Thymus (tissue), 11 donors: ENCODE results near the gene RNF224. TPM values are rescaled to one million over a fixed set of nuclear protein-coding genes. Genes with fewer than 3 reads are reported as not detected.

Experiments used
- DNase-seq, 9 donors: peaks; one replicate each; pipeline ENCODE4 v3.0.0-alpha.2; 2013; ENCODE audit warnings: low spot score in 9 of 9, low read depth in 6 of 9, missing footprints in 1 of 9
- H3K27ac ChIP-seq, 2 donors: one replicate each; pipeline ENCODE4 v1.5.1; 2013; ENCODE audit warnings: control low read depth in 1 of 2, low read depth in 1 of 2, low read length in 1 of 2, mild to moderate bottlenecking in 1 of 2, moderate library complexity in 1 of 2
- H3K27me3 ChIP-seq, 2 donors: one replicate each; pipeline ENCODE4 v1.5.1; 2013; ENCODE audit warnings: low read length in 1 of 2; ENCODE audit not compliant: control insufficient read depth in 2 of 2, insufficient read depth in 1 of 2
- H3K36me3 ChIP-seq, 2 donors: one replicate each; pipeline ENCODE4 v1.5.1; 2013; ENCODE audit warnings: low read length in 1 of 2, mild to moderate bottlenecking in 1 of 2, moderate library complexity in 1 of 2; ENCODE audit not compliant: control insufficient read depth in 2 of 2, insufficient read depth in 2 of 2
- H3K4me1 ChIP-seq, 2 donors: one replicate each; pipeline ENCODE4 v1.5.1; 2013; ENCODE audit warnings: low read length in 2 of 2; ENCODE audit not compliant: control insufficient read depth in 2 of 2, insufficient read depth in 2 of 2
- H3K4me3 ChIP-seq, 2 donors: one replicate each; pipeline ENCODE4 v1.5.1; 2013; ENCODE audit warnings: low read length in 2 of 2, control low read depth in 1 of 2, mild to moderate bottlenecking in 1 of 2
- H3K9me3 ChIP-seq, 2 donors: one replicate each; pipeline ENCODE4 v1.5.1; 2013; ENCODE audit warnings: low read length in 1 of 2, mild to moderate bottlenecking in 1 of 2; ENCODE audit not compliant: control insufficient read depth in 2 of 2, insufficient read depth in 1 of 2
- WGBS: extraction: QIAGEN DNeasy Blood & Tissue Kit; methylation state at CpG from one replicate; pipeline ENCODE4 v1.1.7; 2013; 5-methylcytosine and 5-hydroxymethylcytosine counted together
- polyA plus RNA-seq: library from polyadenylated mRNA; stranded (reverse); fragments of 200-250 nt; gene quantifications from one replicate; pipeline ENCODE4 v1.2.3, GENCODE V29; 2013
- total RNA-seq: library from RNA; stranded (reverse); fragments of 120-200 nt; gene quantifications from one replicate; pipeline ENCODE4 v1.2.4, GENCODE V29; 2013
- donor health status: healthy.

Gene RNF224
- total and polyA plus RNA-seq, 2 donors: 0.05 to 0.16 TPM

DNA sequence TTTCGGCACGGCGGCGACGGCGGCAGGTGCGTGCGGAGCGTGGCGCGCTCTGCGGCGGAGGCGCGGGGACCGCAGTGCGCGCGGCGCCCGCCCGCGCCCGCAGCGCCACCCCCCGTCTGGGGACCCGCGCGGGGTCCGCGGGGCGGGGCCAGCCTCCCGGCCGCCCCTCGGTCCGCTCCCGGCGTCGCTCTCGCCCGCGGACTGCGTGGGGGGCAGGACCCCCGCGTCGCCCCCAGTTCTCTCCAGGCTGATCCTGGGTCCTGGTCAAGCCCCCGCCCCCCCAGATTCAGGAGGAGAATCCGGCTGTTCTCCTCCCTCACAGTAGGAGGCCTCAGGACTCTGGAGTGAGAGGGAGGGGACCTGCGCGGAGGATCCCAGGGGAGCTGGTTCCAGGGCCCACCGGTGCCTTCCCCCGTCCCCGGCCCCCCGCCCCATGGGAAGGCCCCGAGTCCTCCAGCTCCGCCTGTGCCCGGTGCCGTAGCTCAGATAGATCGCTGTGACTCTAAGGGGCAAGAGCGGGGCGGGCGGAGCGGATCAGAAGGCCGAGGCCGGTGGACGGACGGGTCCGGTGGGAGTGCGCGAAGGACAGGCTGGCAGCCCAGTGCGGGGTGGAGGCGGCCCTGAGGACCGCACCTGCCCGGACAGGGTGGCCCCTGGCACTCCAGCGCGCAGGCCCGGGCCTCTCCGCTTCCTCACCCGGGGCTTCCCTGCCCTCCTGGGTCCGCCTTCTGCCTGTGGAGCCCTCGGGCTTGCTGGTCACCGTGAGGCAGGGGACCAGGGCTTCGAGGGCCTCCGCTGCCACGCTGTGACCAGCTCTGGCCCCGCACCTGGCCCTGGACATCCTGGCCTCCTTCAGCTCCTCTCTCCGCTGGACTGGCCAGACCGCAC, 4.9 kb upstream of the RNF224 start, which contains the start of gene RNF208:
Gene RNF208 (minus strand): TSS at position 51 of the 888 bp plus-strand sequence. CDS start 1,028 bp downstream, outside the sequence.
- no peaks in the 10 kb centered on the region for H3K9me3 ChIP-seq
- peaks cover 17% of the 10 kb centered on the region in 2 donors for H3K4me1 ChIP-seq
- H3K27ac ChIP-seq: peak within 1 kb of the TSS; percentile 43 to 92
- no peak for DNase-seq
- 4% methylated on average over 88 of the region's 88 CpGs for WGBS
- peaks cover 23 to 52% of the 10 kb centered on the region in 2 donors for H3K27me3 ChIP-seq
- peaks cover 0 to under 1% of the 10 kb centered on the region in 2 donors for H3K36me3 ChIP-seq
- peak within 1 kb of the TSS; percentile 68 to 82 for H3K4me3 ChIP-seq

DNA sequence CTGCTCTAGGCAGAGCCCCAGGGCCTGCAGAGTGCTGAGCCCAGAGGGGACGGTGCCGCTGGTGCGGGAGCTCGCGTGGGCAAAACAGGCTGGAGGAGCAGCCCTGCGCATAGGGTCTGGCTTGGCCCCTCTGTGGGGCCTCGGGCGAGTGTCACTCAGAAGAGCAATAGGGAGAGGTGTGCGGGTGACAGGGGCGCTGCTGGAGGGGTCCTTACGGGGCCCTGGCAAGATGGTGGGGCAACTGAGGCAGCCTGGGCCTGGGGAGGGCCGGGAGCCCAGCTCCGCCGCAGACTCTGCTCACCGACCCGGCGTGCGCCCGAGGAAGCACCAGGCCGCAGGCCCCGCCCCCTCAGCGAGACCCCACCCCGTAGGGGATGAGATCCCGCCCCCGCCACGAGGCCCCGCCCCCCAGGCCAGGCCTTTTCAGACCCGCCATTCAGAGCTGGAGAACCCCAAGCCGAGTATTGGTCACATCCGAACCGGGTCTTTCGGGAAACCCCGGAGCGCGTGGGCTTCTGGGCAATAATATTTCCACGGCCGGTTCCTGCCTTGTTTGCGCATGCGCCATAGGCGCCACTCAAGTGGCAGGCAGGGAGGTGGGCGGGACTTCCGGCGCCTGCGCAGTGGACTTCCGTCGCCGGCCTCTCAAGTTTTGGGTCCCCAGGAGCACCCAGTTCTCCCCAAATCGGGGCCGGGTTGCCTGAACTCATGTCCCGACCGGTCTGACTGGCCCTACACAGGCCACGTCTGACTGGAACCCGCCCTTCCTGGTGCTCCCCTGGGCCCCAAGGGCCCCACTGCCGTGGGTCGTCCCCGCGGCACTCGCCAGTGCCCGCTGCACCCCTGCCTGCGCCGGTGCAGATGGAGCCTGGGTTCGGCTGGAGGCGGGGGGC, 4.0 kb upstream of the RNF224 start:
- H3K4me3 ChIP-seq: peak overlapping the region; percentile 68 to 82
- WGBS: under 1% methylated on average over 63 of the region's 63 CpGs
- no peaks in the 10 kb centered on the region for H3K36me3 ChIP-seq
- H3K27ac ChIP-seq: peak overlapping the region; percentile 79 to 92
- no peaks in the 10 kb centered on the region for H3K9me3 ChIP-seq
- H3K27me3 ChIP-seq: peaks cover 25 to 56% of the 10 kb centered on the region in 2 donors
- peak; percentile 90 to 98 (median 93) for DNase-seq
- H3K4me1 ChIP-seq: peaks cover 17 to 20% of the 10 kb centered on the region in 2 donors

DNA sequence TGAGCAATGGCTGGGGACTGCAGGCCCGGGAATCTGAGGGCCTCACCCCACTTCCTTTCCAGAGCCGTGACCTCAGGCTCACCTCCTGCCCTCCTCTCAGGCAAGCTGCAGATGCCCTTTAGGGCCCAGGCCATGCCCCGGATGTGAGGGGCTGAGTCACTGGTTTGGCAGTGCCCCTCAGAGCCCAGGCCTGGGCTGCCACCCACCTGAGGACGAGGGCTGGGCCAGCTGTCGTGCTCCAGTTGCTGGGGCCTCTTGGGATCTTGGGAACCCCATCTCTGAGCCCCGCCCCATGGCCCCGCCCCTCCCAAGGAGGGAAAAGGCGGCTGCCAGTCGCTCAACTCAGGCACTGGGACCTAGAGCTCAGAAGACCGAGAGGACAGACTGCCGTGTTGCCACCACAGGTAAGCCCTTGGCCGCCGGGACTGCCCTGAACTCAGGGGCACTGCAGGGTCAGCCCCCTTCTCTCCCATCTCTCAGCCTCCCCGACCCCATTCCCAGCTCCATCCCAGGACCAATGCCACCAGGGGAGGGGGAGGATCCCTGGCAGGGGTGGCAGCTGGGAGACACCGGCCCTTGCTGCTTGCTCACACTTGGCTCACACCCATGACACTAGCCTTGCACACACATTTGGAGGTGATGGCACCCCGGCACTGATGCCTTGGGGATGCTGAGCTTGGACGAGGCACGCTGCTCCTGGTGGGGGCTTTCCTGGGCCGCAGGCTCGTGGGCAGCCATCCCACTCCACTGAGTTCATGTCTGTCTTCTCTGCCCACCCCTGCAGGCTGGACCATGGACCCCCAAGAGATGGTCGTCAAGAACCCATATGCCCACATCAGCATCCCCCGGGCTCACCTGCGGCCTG, 2.2 kb upstream of the RNF224 start, which contains the start of gene CYSRT1:
Gene CYSRT1 (plus strand): TSS at position 345 of the 865 bp plus-strand sequence. CDS start 448 bp downstream, at position 793.
- WGBS: 57% methylated on average over 23 of the region's 23 CpGs
- H3K27ac ChIP-seq: peak within 1 kb of the TSS in 1 of 2 donors; percentile 79
- no peaks in the 10 kb centered on the region for H3K9me3 ChIP-seq
- peak within 1 kb of the TSS; percentile 68 to 82 for H3K4me3 ChIP-seq
- DNase-seq: no peak
- H3K36me3 ChIP-seq: no peaks in the 10 kb centered on the region
- peaks cover 17 to 20% of the 10 kb centered on the region in 2 donors for H3K4me1 ChIP-seq
- H3K27me3 ChIP-seq: peaks cover 25 to 70% of the 10 kb centered on the region in 2 donors

DNA sequence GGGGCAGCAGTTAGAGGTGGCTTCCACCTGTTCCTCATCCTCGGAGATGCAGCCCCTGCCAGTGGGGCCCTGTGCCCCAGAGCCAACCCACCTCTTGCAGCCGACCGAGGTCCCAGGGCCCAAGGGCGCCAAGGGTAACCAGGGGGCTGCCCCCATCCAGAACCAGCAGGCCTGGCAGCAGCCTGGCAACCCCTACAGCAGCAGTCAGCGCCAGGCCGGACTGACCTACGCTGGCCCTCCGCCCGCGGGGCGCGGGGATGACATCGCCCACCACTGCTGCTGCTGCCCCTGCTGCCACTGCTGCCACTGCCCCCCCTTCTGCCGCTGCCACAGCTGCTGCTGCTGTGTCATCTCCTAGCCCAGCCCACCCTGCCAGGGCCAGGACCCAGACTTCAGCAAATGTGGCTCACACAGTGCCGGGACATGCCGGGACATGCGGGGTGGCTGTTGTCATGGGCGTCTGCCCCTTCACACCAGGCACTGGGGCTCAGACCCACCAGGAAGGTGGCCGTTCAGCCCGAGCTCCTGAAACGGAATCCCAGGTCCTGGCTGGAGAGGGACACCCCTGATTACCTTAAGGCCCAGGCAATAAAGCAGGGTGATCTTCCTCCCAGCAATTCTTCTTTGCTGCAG, 1.5 kb upstream of the RNF224 start:
- H3K27me3 ChIP-seq: peaks cover 25 to 70% of the 10 kb centered on the region in 2 donors
- no peak overlapping the region for H3K27ac ChIP-seq
- WGBS: 85% methylated on average over 21 of the region's 21 CpGs
- H3K36me3 ChIP-seq: no peaks in the 10 kb centered on the region
- H3K4me3 ChIP-seq: no peak overlapping the region
- H3K4me1 ChIP-seq: peaks cover 17 to 20% of the 10 kb centered on the region in 2 donors
- no peaks in the 10 kb centered on the region for H3K9me3 ChIP-seq
- DNase-seq: no peak

DNA sequence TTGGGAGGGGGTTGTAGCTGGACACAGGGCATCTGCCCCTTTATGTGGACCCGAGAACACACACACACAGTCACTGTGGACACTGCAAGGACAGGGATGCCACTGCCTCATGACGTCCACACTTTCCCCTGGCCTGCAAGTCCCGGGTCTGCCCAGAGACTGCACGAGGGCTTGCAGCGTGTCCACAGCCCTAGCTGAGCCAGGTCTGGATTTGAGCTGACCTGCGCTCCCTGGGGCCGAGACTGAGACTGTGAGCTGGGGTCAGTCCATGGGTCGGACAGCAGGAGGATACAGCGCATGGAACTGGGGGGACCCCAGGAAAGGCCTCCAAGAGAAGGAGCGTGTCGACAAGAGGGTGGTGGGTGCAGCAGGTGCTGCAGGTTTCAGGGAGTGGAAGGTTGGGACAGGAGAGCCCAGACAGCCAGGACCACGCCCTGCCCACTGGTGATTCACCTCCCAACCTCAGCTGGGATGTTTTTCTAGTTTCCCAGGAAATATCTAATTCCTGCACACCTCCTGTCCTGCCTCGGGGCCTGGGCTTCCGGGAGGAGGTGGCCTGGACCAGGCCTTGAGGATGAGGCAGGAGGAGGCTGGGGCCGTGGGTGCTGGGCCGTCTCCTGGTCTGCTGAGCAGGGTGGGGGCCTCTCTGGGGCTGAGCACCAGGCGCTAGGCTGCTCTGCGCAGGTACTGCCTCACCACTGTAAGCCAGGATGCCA, 806 bp upstream of the RNF224 start:
- DNase-seq: no peak
- Histone ChIP-seq H3K27ac (no peak overlapping the region), H3K27me3 (peaks cover 20 to 69% of the 10 kb centered on the region in 2 donors), H3K4me1 (peaks cover 17 to 20% of the 10 kb centered on the region in 2 donors), H3K4me3 (no peak overlapping the region), H3K36me3 (no peaks in the 10 kb centered on the region), H3K9me3 (no peaks in the 10 kb centered on the region)
- 82% methylated on average over 18 of the region's 18 CpGs for WGBS

DNA sequence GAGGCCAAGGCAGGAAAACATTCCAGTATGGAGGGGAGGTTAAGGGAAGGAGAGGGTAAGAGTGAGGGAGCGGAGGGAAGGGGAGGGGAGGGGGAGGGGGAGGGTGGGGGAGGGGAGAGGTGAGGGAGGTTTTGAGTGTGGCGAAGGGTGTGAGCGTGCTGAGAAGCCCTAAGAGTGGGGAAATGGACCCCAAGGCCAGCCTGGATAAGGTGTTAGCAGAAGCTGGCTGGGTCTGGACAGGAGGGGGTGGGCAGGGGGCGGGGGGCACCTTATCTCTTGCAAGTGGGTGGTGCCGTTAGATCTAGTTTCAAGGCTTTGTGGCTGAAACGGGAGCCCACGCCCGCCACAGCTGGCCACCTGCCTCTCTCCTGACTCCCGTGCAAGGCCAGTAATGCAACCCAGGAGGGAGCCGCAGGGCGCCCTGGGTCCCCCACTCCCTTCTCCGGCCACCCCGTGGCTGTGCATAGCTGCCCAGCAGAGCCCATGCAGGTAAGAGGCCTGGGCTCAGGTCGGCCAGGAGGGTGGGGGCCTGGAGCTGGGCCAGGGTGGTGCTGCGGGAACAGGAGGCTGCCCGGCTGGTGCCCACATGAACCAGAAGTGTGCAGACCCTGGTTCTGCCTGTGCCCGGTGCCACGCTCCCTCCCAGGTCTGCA, 677 bp downstream of the RNF224 start:
- H3K27me3 ChIP-seq: peaks cover 6 to 72% of the 10 kb centered on the region in 2 donors
- H3K4me3 ChIP-seq: no peak overlapping the region
- no peak overlapping the region for H3K27ac ChIP-seq
- WGBS: 55% methylated on average over 18 of the region's 18 CpGs
- no peaks in the 10 kb centered on the region for H3K36me3 ChIP-seq
- no peak for DNase-seq
- no peaks in the 10 kb centered on the region for H3K9me3 ChIP-seq
- peaks cover 4 to 15% of the 10 kb centered on the region in 2 donors for H3K4me1 ChIP-seq

DNA sequence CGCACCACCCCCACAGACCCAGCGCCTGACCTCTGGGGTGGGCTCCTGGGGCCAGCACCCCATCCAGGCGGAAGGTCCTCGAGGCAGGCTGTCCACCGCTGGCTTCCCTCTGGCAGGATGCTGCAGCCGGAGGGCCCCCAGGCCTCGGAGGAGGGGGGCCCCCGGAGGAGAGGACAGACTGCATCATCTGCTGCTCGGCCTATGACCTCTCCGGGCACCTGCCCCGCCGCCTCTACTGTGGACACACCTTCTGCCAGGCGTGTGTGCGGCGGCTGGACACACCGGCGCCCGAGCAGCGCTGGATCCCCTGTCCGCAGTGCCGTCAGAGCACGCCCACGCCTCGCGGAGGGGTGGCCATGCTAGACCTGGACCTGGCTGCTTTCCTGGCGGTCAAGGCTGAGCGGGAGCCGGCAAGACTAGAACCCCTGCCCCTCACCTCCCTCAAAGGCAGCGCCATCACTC, 1.2 kb downstream of the RNF224 start:
- H3K27me3 ChIP-seq: peaks cover 6 to 76% of the 10 kb centered on the region in 2 donors
- DNase-seq: no peak
- peaks cover 4 to 13% of the 10 kb centered on the region in 2 donors for H3K4me1 ChIP-seq
- H3K36me3 ChIP-seq: no peaks in the 10 kb centered on the region
- no peak overlapping the region for H3K4me3 ChIP-seq
- no peak overlapping the region for H3K27ac ChIP-seq
- 80% methylated on average over 29 of the region's 29 CpGs for WGBS
- H3K9me3 ChIP-seq: no peaks in the 10 kb centered on the region
